ENCODE results near the gene SIRT2. TPM values are rescaled to one million over a fixed set of nuclear protein-coding genes. Genes with fewer than 3 reads are reported as not detected.
A peak's percentile ranks its signal among the peaks of the same experiment; 100 is the strongest.

SIRT2 gene
- total RNA-seq, 1 experiment from 2014 or later = 15.4 TPM

- no peak; the same call in 1 of the 2 replicates for TF ChIP-seq ELF1 (IDR thresholded peaks at IDR 0.05; ENCODE audit: borderline replicate concordance, low read depth)
- peak; percentile 94 for TF ChIP-seq SP1 (IDR thresholded peaks at IDR 0.05; ENCODE audit: low read depth)
- TF ChIP-seq ATF3 (IDR thresholded peaks at IDR 0.05) = no peak
- peak; percentile 83 for TF ChIP-seq MAX (IDR thresholded peaks at IDR 0.05)
- no peak for TF ChIP-seq ZNF274 (IDR thresholded peaks at IDR 0.05; ENCODE audit: low read depth, low read length)
- TF ChIP-seq EZH2phosphoT487 (IDR thresholded peaks at IDR 0.05; ENCODE audit: borderline replicate concordance) = no peak
- TF ChIP-seq CTCF (IDR thresholded peaks at IDR 0.05 in 2 of 3, conservative IDR thresholded peaks at IDR 0.05 in 1 of 3; ENCODE audit: borderline replicate concordance in 1 of 3, insufficient read depth in 1 of 3, low read depth in 2 of 3, low read length in 2 of 3) = no peak
- TF ChIP-seq YY1 (IDR thresholded peaks at IDR 0.05; ENCODE audit: extremely low read depth, insufficient replicate concordance, low read depth, low read length) = no peak
- peak; percentile 91 for TF ChIP-seq POLR2AphosphoS5 (IDR thresholded peaks at IDR 0.05; ENCODE audit: low read depth, low read length)
- no peak; the same call in 1 of the 2 replicates for TF ChIP-seq SIN3A (IDR thresholded peaks at IDR 0.05; ENCODE audit: low read depth)
- TF ChIP-seq POLR2A (IDR thresholded peaks at IDR 0.05; ENCODE audit: borderline replicate concordance, extremely low read depth, insufficient read depth, insufficient read length) = peak; percentile 77
- TF ChIP-seq, protein P1, sequence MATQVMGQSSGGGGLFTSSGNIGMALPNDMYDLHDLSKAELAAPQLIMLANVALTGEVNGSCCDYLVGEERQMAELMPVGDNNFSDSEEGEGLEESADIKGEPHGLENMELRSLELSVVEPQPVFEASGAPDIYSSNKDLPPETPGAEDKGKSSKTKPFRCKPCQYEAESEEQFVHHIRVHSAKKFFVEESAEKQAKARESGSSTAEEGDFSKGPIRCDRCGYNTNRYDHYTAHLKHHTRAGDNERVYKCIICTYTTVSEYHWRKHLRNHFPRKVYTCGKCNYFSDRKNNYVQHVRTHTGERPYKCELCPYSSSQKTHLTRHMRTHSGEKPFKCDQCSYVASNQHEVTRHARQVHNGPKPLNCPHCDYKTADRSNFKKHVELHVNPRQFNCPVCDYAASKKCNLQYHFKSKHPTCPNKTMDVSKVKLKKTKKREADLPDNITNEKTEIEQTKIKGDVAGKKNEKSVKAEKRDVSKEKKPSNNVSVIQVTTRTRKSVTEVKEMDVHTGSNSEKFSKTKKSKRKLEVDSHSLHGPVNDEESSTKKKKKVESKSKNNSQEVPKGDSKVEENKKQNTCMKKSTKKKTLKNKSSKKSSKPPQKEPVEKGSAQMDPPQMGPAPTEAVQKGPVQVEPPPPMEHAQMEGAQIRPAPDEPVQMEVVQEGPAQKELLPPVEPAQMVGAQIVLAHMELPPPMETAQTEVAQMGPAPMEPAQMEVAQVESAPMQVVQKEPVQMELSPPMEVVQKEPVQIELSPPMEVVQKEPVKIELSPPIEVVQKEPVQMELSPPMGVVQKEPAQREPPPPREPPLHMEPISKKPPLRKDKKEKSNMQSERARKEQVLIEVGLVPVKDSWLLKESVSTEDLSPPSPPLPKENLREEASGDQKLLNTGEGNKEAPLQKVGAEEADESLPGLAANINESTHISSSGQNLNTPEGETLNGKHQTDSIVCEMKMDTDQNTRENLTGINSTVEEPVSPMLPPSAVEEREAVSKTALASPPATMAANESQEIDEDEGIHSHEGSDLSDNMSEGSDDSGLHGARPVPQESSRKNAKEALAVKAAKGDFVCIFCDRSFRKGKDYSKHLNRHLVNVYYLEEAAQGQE (IDR thresholded peaks at IDR 0.05; ENCODE audit: low read depth) = no peak
- no peak for TF ChIP-seq EZH2 (IDR thresholded peaks at IDR 0.05)
- peak; percentile 73; the same call in 1 of the 2 replicates for TF ChIP-seq ZFX (IDR thresholded peaks at IDR 0.05)
- TF ChIP-seq RAD21 (IDR thresholded peaks at IDR 0.05; ENCODE audit: low read depth) = no peak
- no peak for TF ChIP-seq ZBTB33 (IDR thresholded peaks at IDR 0.05; ENCODE audit: extremely low read depth, insufficient replicate concordance, low read length)
- peaks cover 11 to 20% of the 10 kb centered on the region in 2 experiments; a peak in 3 of 4 replicates for H3K4me1 ChIP-seq (ENCODE audit: control insufficient read depth in 1 of 2, insufficient read depth in 2 of 2, low read length in 2 of 2)
- ChIA-PET RAD21 (ENCODE audit: low non-redundant PET in 1 of 2, low total read pairs in 2 of 2, uncharacterized antibody in 2 of 2, unreplicated experiment in 2 of 2) (interaction anchor here (0.6 to 0.7 kb wide), 3 partner anchors 31 to 194 kb away, joined by 3 to 5 read pairs (median 3); no protein-coding TSS in a partner anchor), POLR2A (interaction anchor here (0.7 to 2.0 kb wide), 11 partner anchors 9 to 528 kb away, joined by 3 to 10 read pairs (median 4); partner anchors contain the start of genes FAM98C, NFKBIB and SIRT2), CTCF (interaction anchor here (0.7 to 2.1 kb wide), 39 partner anchors 8 to 697 kb away, joined by 3 to 32 read pairs (median 4); partner anchors contain the start of genes FAM98C, GGN, NFKBIB and PSMD8)
- ATAC-seq = peak; percentile 96
- H3K4me2 ChIP-seq (ENCODE audit: low read length) = peak within 1 kb of the TSS; percentile 95
- H3K9ac ChIP-seq (ENCODE audit: low read length) = peak within 1 kb of the TSS; percentile 99
- peaks cover 7 to 25% of the 10 kb centered on the region in 2 experiments for H3K36me3 ChIP-seq (ENCODE audit: control insufficient read depth in 1 of 2, insufficient read depth in 2 of 2, low read length in 2 of 2)
- peak within 1 kb of the TSS; percentile 98 to 100 for H3K4me3 ChIP-seq (replicated peaks in 1 of 2; ENCODE audit: low read depth in 1 of 2, low read length in 2 of 2)
- no peaks in the 10 kb centered on the region for H3K27me3 ChIP-seq (ENCODE audit: insufficient read depth, low read length)
- peaks cover 56% of the 10 kb centered on the region for H3K79me2 ChIP-seq (ENCODE audit: insufficient read depth, low read length)
- no peaks in the 10 kb centered on the region for H3K9me2 ChIP-seq (ENCODE audit: insufficient read depth)
- intact Hi-C loops (cut with micrococcal nuclease) = loop anchor here (1.0 to 10.0 kb wide), 7 partner anchors 80 to 528 kb away; partner anchors contain the start of gene FAM98C
- H3K27ac ChIP-seq (ENCODE audit: low read depth, low read length) = peak within 1 kb of the TSS; percentile 82
- H2AFZ ChIP-seq (ENCODE audit: low read depth, low read length, poor library complexity, severe bottlenecking) = peak within 1 kb of the TSS; percentile 67
- TSS peak; percentile 83 for BruUV-seq (replicated peaks)
- no peaks in the 10 kb centered on the region for H4K20me1 ChIP-seq (ENCODE audit: insufficient read depth)
- peaks cover 0 to 9% of the 10 kb centered on the region in 2 experiments; a peak in 1 of 4 replicates for H3K9me3 ChIP-seq (ENCODE audit: control insufficient read depth in 1 of 2, insufficient read depth in 1 of 2, low read depth in 1 of 2, low read length in 2 of 2)
- DNase-seq (ENCODE audit: low read depth, low spot score) = peak; percentile 99
These were observed 31.5 kb upstream of the SIRT2 start, which contains the start of gene MRPS12 for GRCh38 chr19:38930776-38931520. Gene MRPS12 (plus strand): TSS chr19:38930944. CDS start chr19:38931295, 351 bp downstream.

All from HCT116 (cell line).